Measurements from ENCODE around the gene DMKN.

GRCh38 chr19:35545001-35545854 lies 31.8 kb upstream of the DMKN start, which contains the start of gene TMEM147:
- TF ChIP-seq CTCF (IDR thresholded peaks at IDR 0.05; ENCODE audit: insufficient read depth, low read length, poor library complexity, severe bottlenecking), result no peak
- TF ChIP-seq EZH2phosphoT487 (conservative IDR thresholded peaks at IDR 0.05; ENCODE audit: low read length), result no peak

Measured in SU-DHL-6 (cell line).